ENCODE measurements around the gene INSIG2.

Gene INSIG2

DNA sequence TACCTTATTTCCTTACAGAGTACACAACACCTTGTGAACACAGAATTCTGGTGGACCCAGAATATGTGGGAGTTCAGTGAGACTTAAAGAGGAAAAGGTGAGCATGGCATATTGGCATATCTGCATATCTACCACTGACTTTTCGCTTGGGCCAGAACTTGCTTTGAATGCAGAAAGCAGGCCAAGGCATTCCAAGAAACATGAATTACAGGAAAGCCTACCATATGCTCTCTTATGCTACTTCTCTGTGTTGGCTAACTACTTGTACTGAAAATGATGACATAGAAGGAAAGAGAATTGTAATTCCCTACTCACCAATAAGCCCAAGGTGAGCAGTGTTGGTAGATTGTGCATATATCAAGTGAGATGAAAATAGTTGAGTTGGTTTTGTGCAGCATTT is 43.0 kb upstream of the INSIG2 start:
- Histone ChIP-seq H3K4me2 (ENCODE audit: low read length) (no peak overlapping the region), H3K9ac (no peak overlapping the region), H3K4me1 (no peaks in the 10 kb centered on the region), H3K4me3 (ENCODE audit: low read depth, low read length) (no peak overlapping the region), H3K27me3 (ENCODE audit: control insufficient read depth, insufficient read depth, low read length) (no peaks in the 10 kb centered on the region), H2AFZ (no peak overlapping the region), H3K9me3 (ENCODE audit: control insufficient read depth, low read length) (peaks cover 4% of the 10 kb centered on the region), H3K79me2 (no peaks in the 10 kb centered on the region), H3K27ac (no peak overlapping the region), H3K36me3 (ENCODE audit: control insufficient read depth, insufficient read depth, low read length) (no peaks in the 10 kb centered on the region)
- TF ChIP-seq, protein P1, sequence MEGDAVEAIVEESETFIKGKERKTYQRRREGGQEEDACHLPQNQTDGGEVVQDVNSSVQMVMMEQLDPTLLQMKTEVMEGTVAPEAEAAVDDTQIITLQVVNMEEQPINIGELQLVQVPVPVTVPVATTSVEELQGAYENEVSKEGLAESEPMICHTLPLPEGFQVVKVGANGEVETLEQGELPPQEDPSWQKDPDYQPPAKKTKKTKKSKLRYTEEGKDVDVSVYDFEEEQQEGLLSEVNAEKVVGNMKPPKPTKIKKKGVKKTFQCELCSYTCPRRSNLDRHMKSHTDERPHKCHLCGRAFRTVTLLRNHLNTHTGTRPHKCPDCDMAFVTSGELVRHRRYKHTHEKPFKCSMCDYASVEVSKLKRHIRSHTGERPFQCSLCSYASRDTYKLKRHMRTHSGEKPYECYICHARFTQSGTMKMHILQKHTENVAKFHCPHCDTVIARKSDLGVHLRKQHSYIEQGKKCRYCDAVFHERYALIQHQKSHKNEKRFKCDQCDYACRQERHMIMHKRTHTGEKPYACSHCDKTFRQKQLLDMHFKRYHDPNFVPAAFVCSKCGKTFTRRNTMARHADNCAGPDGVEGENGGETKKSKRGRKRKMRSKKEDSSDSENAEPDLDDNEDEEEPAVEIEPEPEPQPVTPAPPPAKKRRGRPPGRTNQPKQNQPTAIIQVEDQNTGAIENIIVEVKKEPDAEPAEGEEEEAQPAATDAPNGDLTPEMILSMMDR (IDR thresholded peaks at IDR 0.05): no peak

DNA sequence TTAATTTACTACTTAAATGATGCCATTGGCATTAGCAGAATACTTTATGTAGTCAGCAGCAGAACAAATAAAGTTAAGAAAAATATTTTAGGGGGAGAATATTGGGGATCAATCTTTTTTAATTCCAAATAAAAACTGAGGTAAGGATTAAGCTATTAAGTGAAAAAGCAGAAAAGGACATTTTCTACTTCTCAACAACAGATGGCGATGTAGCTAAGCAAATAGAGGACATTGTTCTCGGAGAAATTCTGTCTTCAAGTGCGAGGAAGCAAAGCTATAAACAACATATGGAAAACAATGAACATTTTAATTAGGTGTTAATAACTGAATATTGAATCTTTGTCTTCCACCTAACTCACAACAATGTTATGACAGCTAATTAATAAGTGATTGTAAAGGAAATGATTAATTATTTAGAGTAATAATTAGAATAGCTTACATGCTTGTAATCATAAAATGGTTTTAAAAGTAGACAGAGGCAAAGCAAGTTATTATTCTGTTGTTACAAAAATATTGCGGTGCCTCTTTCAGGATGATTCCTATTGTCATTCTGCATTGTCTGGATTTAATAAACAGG is 41.5 kb upstream of the INSIG2 start:
- Histone ChIP-seq H3K4me1 (no peaks in the 10 kb centered on the region), H3K4me2 (ENCODE audit: low read length) (no peak overlapping the region), H3K4me3 (ENCODE audit: low read depth, low read length) (no peak overlapping the region), H3K79me2 (no peaks in the 10 kb centered on the region), H3K36me3 (ENCODE audit: control insufficient read depth, insufficient read depth, low read length) (no peaks in the 10 kb centered on the region), H2AFZ (no peak overlapping the region), H3K9me3 (ENCODE audit: control insufficient read depth, low read length) (peaks cover 4% of the 10 kb centered on the region), H3K9ac (no peak overlapping the region), H3K27ac (no peak overlapping the region), H3K27me3 (ENCODE audit: control insufficient read depth, insufficient read depth, low read length) (no peaks in the 10 kb centered on the region)
- TF ChIP-seq, protein P1 (IDR thresholded peaks at IDR 0.05): peak; percentile 49

DNA sequence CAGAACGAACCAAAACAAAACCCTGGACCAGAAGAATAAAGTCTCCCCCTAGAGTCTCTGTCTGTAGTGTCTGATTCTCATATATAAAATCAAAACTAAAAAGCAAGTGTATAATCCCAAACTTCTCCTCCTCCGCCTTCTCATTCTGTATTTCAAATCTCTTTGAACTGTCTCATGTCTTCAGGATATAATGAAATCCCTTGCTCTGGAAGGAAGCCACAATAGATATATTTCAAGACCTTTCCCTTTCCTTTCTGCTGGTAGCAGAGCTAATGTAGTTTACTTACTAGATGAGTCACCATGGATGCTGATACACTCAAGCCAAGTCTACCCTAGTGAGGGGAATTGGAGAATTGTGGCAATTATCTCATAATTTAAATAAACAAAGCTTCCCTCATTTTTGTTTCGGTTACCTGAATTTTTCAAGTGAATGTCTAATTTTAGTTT is 40.9 kb upstream of the INSIG2 start:
- no peak overlapping the region for H3K9ac ChIP-seq

DNA sequence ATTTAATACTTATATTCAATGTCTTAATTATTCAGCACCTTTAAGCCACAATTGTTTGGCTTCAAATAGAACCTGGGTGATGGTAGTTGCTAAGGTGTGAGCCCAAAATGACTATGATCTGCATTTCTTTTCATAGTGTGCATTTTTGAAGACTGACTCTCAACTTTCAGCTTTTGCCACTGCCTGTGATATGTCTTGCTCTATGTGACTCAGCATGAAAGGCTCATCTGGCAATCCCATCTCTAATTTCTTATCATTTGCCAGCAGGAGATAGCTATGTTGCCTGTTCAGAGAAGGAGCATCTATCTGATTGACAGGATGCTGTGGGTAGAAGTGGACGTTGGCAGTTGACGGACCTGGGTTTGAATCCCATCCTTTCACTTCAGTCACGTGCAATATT is 39.9 kb upstream of the INSIG2 start:
- no peak overlapping the region for H3K4me2 ChIP-seq (ENCODE audit: low read length)
- H3K4me3 ChIP-seq (ENCODE audit: low read depth, low read length): no peak overlapping the region
- no peaks in the 10 kb centered on the region for H3K4me1 ChIP-seq
- H3K79me2 ChIP-seq: no peaks in the 10 kb centered on the region
- H3K36me3 ChIP-seq (ENCODE audit: control insufficient read depth, insufficient read depth, low read length): no peaks in the 10 kb centered on the region
- peaks cover under 1% of the 10 kb centered on the region for H3K9me3 ChIP-seq (ENCODE audit: control insufficient read depth, low read length)
- TF ChIP-seq, protein P1 (IDR thresholded peaks at IDR 0.05): no peak
- no peaks in the 10 kb centered on the region for H3K27me3 ChIP-seq (ENCODE audit: control insufficient read depth, insufficient read depth, low read length)
- H3K27ac ChIP-seq: no peak overlapping the region
- H2AFZ ChIP-seq: no peak overlapping the region
- H3K9ac ChIP-seq: no peak overlapping the region

More for the DNA sequence above, 40.9 kb upstream of the INSIG2 start:
- TF ChIP-seq, protein P1 (IDR thresholded peaks at IDR 0.05): no peak
- no peak overlapping the region for H3K4me3 ChIP-seq (ENCODE audit: low read depth, low read length)
- no peaks in the 10 kb centered on the region for H3K27me3 ChIP-seq (ENCODE audit: control insufficient read depth, insufficient read depth, low read length)
- no peak overlapping the region for H3K27ac ChIP-seq
- peaks cover 4% of the 10 kb centered on the region for H3K9me3 ChIP-seq (ENCODE audit: control insufficient read depth, low read length)
- H3K4me1 ChIP-seq: no peaks in the 10 kb centered on the region
- H3K4me2 ChIP-seq (ENCODE audit: low read length): no peak overlapping the region
- H2AFZ ChIP-seq: no peak overlapping the region
- no peaks in the 10 kb centered on the region for H3K36me3 ChIP-seq (ENCODE audit: control insufficient read depth, insufficient read depth, low read length)
- H3K79me2 ChIP-seq: no peaks in the 10 kb centered on the region

DNA sequence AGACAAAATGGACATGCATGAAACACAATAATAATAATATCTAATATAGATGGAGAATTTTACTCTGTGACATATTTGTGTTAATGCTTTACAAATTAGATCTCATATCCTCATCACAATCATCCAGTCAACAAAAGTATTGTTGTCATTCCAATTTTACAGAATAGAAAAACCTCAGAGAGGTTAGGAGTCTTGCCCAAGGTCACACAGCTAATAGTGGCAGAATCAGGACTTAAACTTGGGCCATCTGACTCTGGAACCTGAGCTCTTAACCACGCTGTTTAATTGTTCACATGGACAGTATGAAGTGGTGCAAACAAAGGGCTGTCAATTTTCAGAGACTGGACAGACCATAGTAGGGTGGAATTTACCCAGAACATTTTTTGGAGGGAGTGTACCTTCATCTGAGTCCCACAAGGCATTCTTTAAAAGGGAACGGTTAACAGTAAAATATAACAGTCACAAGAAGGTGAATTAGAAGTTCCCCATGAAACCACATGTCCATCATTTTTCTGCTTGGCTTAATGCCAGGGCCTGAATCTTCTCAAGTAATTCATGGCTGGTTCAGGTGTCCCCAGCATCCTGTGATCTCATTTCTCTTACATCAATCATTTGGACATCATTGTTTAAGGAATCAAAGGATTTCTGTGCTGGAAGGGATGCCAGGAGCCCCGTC is 39.0 kb upstream of the INSIG2 start:
- no peaks in the 10 kb centered on the region for H3K9me3 ChIP-seq (ENCODE audit: control insufficient read depth, low read length)
- H3K27ac ChIP-seq: no peak overlapping the region
- H3K4me1 ChIP-seq: no peaks in the 10 kb centered on the region
- no peaks in the 10 kb centered on the region for H3K79me2 ChIP-seq
- H3K27me3 ChIP-seq (ENCODE audit: control insufficient read depth, insufficient read depth, low read length): no peaks in the 10 kb centered on the region
- H3K36me3 ChIP-seq (ENCODE audit: control insufficient read depth, insufficient read depth, low read length): no peaks in the 10 kb centered on the region
- TF ChIP-seq, protein P1 (IDR thresholded peaks at IDR 0.05): no peak
- H2AFZ ChIP-seq: no peak overlapping the region
- H3K4me3 ChIP-seq (ENCODE audit: low read depth, low read length): no peak overlapping the region
- no peak overlapping the region for H3K9ac ChIP-seq
- no peak overlapping the region for H3K4me2 ChIP-seq (ENCODE audit: low read length)
